K562 (cell line): ENCODE results near the gene CAPS. TPM values are rescaled to one million over a fixed set of nuclear protein-coding genes. Genes with fewer than 3 reads are reported as not detected.
A peak's percentile ranks its signal among the peaks of the same experiment; 100 is the strongest.

ENCODE experiments used
- ATAC-seq: fragments of 200-7000 bp; cut with Tn5 transposase; 3 replicates; pipeline ENCODE4 v1.9.1; 2020; ENCODE audit warnings: moderate library complexity
- BruUV-seq: library from RNA; stranded (reverse); fragments of 400-500 nt; replicated peaks from 2 replicates; lab custom pipeline; 2021; lab: Mats Ljungman, UMichigan
- CTCF ChIA-PET: fragments of 300-600 bp; formaldehyde crosslinking; extraction: SDS; loops from one replicate; lab custom pipeline; 2021; ENCODE audit warnings: low intra/inter-chr PET ratio; lab: Yijun Ruan, JAX
- POLR2A ChIA-PET: fragments of 300-600, 350-650 bp; sonication (Branson Sonifier 250); formaldehyde crosslinking; extraction: SDS; loops from one replicate; lab custom pipeline; 2021; ENCODE audit warnings: antibody characterized with exemption, inconsistent platforms; lab: Yijun Ruan, JAX
- DNase-seq, 4 experiments: peaks; one replicate each; pipeline versions ENCODE4 v3.0.0 to v3.0.0-alpha.2; 2011 to 2018; ENCODE audit warnings: low spot score in 3 of 4, mixed read lengths in 3 of 4; ENCODE audit errors: extremely low read depth in 1 of 4
- FAIRE-seq: peaks from 2 replicates; lab custom pipeline; 2011; peaks lifted over from hg19 to GRCh38; lab: Jason Lieb, UNC
- H2AFZ ChIP-seq: 2 replicates; pipeline ENCODE4 v1.6.0; 2011; ENCODE audit warnings: low read depth, low read length, control low read depth, inconsistent platforms
- H3K27ac ChIP-seq: fragments of 200-600 bp; 3 replicates; pipeline ENCODE4 v1.8.0; 2011; ENCODE audit warnings: low read depth, mild to moderate bottlenecking, control low read depth, inconsistent platforms, low read length, moderate library complexity, mixed read lengths; ENCODE audit errors: extremely low read depth
- H3K27me3 ChIP-seq, 2 experiments: fragments of 300-600 bp in 1 of 2; 2 replicates in 1 of 2; 3 replicates in 1 of 2; pipeline versions ENCODE4 v1.6.0 to v1.8.0; 2011; ENCODE audit warnings: inconsistent platforms in 2 of 2, low read length in 2 of 2, mild to moderate bottlenecking in 1 of 2, mixed read lengths in 1 of 2, moderate library complexity in 1 of 2; ENCODE audit not compliant: control insufficient read depth in 2 of 2, insufficient read depth in 2 of 2
- H3K36me3 ChIP-seq: fragments of 300-600 bp; 3 replicates; pipeline ENCODE4 v1.8.0; 2011; ENCODE audit warnings: mild to moderate bottlenecking, low read length, inconsistent platforms; ENCODE audit not compliant: control insufficient read depth, insufficient read depth
- H3K4me1 ChIP-seq, 2 experiments: fragments of 200-600 bp in 1 of 2; replicated peaks in 1 of 2; 2 replicates in 1 of 2; 3 replicates in 1 of 2; pipeline versions ENCODE4 v1.5.1 to v1.8.0; 2011; ENCODE audit warnings: inconsistent platforms in 2 of 2, low read length in 2 of 2, mild to moderate bottlenecking in 1 of 2, mixed read lengths in 1 of 2, moderate library complexity in 1 of 2; ENCODE audit not compliant: control insufficient read depth in 2 of 2, insufficient read depth in 2 of 2
- H3K4me2 ChIP-seq: 2 replicates; pipeline ENCODE4 v1.6.1; 2011; ENCODE audit warnings: low read length, control low read depth, inconsistent platforms, mixed read lengths; ENCODE audit not compliant: insufficient read depth
- H3K4me3 ChIP-seq: fragments of 200-600 bp; sonication (generic), shearing (Covaris generic); 2 replicates; pipeline ENCODE4 v1.5.1; 2016; ENCODE audit warnings: control low read depth, inconsistent platforms
- H3K79me2 ChIP-seq: fragments of 200-600 bp; 3 replicates; pipeline ENCODE4 v1.8.0; 2011; ENCODE audit warnings: low read length, inconsistent platforms; ENCODE audit not compliant: control insufficient read depth, insufficient read depth
- H3K9ac ChIP-seq, 2 experiments: 2 replicates each; pipeline versions ENCODE4 v1.6.0 to v1.6.1; 2011; ENCODE audit warnings: low read depth in 2 of 2, low read length in 2 of 2, control low read depth in 1 of 2, inconsistent platforms in 1 of 2, mild to moderate bottlenecking in 1 of 2, mixed read lengths in 1 of 2; ENCODE audit not compliant: insufficient read depth in 1 of 2
- H3K9me1 ChIP-seq: one replicate; pipeline ENCODE4 v1.6.0; 2011; ENCODE audit warnings: inconsistent platforms, mild to moderate bottlenecking, low read length, moderate library complexity; ENCODE audit not compliant: control insufficient read depth, insufficient read depth
- H3K9me3 ChIP-seq: replicated peaks from 2 replicates; pipeline ENCODE4 v1.5.1; 2011; ENCODE audit warnings: low read depth, low read length, inconsistent platforms; ENCODE audit not compliant: control insufficient read depth, insufficient read depth
- H4K20me1 ChIP-seq: replicated peaks from 2 replicates; pipeline ENCODE4 v1.6.1; 2011; ENCODE audit warnings: low read length, inconsistent platforms, mixed read lengths; ENCODE audit not compliant: control insufficient read depth, insufficient read depth
- CC2D1A ChIP-seq: fragments of 450-650 bp; IDR thresholded peaks from 2 replicates; pipeline ENCODE4 v1.6.1; 2017; ENCODE audit warnings: mild to moderate bottlenecking
- CTBP1 ChIP-seq: fragments of 450-650 bp; IDR thresholded peaks from 2 replicates; pipeline ENCODE4 v1.6.1; 2016; ENCODE audit warnings: borderline replicate concordance
- FOXA1 ChIP-seq: fragments of 450-650 bp; IDR thresholded peaks from 2 replicates; pipeline ENCODE4 v1.6.1; 2016; ENCODE audit warnings: mild to moderate bottlenecking, borderline replicate concordance
- GTF2E2 ChIP-seq: fragments of 200-800 bp; sonication (Bioruptor generic); IDR thresholded peaks from 2 replicates; pipeline ENCODE4 v1.6.1; 2016; ENCODE audit warnings: missing genetic modification characterization, missing compliant biosample characterization
- HMGN3 ChIP-seq: IDR thresholded peaks from 2 replicates; pipeline ENCODE4 v1.6.1; 2011; ENCODE audit warnings: borderline replicate concordance, low read depth, mild to moderate bottlenecking, mixed read lengths, low read length; ENCODE audit not compliant: insufficient read length; ENCODE audit errors: extremely low read depth
- MYNN ChIP-seq, 2 experiments: sonication (generic); formaldehyde crosslinking in 1 of 2; IDR thresholded peaks; 2 replicates each; pipeline versions ENCODE4 v1.5.0 to v1.6.1; 2016 to 2020; ENCODE audit warnings: antibody characterized with exemption in 1 of 2, missing genetic modification reagents in 1 of 2
- POLR2G ChIP-seq: fragments of 200-400 bp; formaldehyde crosslinking; IDR thresholded peaks from 2 replicates; pipeline ENCODE4 v1.6.1; 2017; ENCODE audit warnings: low read depth, mild to moderate bottlenecking, antibody characterized with exemption, low read length, moderate library complexity
- STAG1 ChIP-seq: sonication (generic); formaldehyde crosslinking; IDR thresholded peaks from 2 replicates; pipeline ENCODE4 v1.5.0; 2020; ENCODE audit warnings: missing genetic modification reagents, borderline replicate concordance
- TAF7 ChIP-seq: fragments of 450-650 bp; IDR thresholded peaks from 2 replicates; pipeline ENCODE4 v1.6.1; 2016; ENCODE audit warnings: missing genetic modification characterization, missing compliant biosample characterization
- ZNF263 ChIP-seq: sonication (generic); formaldehyde crosslinking; IDR thresholded peaks from 2 replicates; pipeline ENCODE4 v1.8.0; 2022; ENCODE audit warnings: mild to moderate bottlenecking, missing genetic modification reagents, borderline replicate concordance
- WGBS: fragments of 100-300 bp; shearing (Covaris generic); methylation state at CpG from one replicate; pipeline ENCODE4 v1.1.6; 2016; ENCODE audit warnings: low coverage, mixed read lengths; ENCODE audit not compliant: insufficient coverage; ENCODE audit errors: missing lambda C conversion rate; 5-methylcytosine and 5-hydroxymethylcytosine counted together
- in situ Hi-C: fragments of 300-500 bp; cut with MboI; formaldehyde crosslinking; loops from 4 replicates; pipeline ENCODE4 v1.15.0; 2018; ENCODE audit warnings: inconsistent platforms, mixed read lengths
- intact Hi-C: fragments of 100-400 bp; cut with micrococcal nuclease; formaldehyde crosslinking; loops from 2 replicates; pipeline ENCODE4 v1.14.2; 2022
- polyA plus RNA-seq, 8 experiments: library from polyadenylated mRNA; depleted of rRNA in 4 of 8; stranded (reverse) in 5 of 8; unstranded in 3 of 8; fragments of >200 nt; fragmentation: Nextera tagmentation in 2 of 8; fragmentation: Illumina TruSeq in 1 of 8; extraction: Ambion mirVana in 2 of 8; extraction: Trizol in 1 of 8; gene quantifications; 2 replicates each; pipeline versions ENCODE4 v1.2.1 to v1.2.3, GENCODE V29; 2011 to 2014; ENCODE audit warnings: inconsistent platforms in 1 of 8, missing spikeins in 1 of 8
- total RNA-seq, 7 experiments: library from RNA; depleted of rRNA in 6 of 7; stranded (reverse); fragments of >200 nt in 6 of 7; fragmentation: Illumina TruSeq in 2 of 7; extraction: Trizol in 2 of 7; gene quantifications; 2 replicates each; pipeline versions ENCODE4 v1.2.1 to v1.2.3, GENCODE V29; 2011 to 2021; ENCODE audit warnings: low replicate concordance in 1 of 7
- TF ChIP-seq, protein P1 (sequence below), 2 experiments: fragments of 150-350 bp in 1 of 2; IDR thresholded peaks; 2 replicates each; pipeline ENCODE4 v1.6.1; 2012 to 2016; ENCODE audit warnings: low read depth in 2 of 2, low read length in 2 of 2, mild to moderate bottlenecking in 1 of 2, moderate library complexity in 1 of 2
- TF ChIP-seq, protein P2 (sequence below): IDR thresholded peaks from 2 replicates; pipeline ENCODE4 v1.6.1; 2011; ENCODE audit warnings: borderline replicate concordance, low read depth, mild to moderate bottlenecking, moderate library complexity, low read length; ENCODE audit not compliant: insufficient read depth, poor library complexity, severe bottlenecking

The CAPS gene
- total and polyA plus RNA-seq, 9 of the 15 experiments (the other 6 are each of a cell fraction or from before 2014, with no cell fraction given), result 0.15 to 4.0 (median 0.91) TPM

GRCh38 chr19:5891938-5892771 lies 21.9 kb upstream of the CAPS start:
- no peaks in the 10 kb centered on the region for H3K27me3 ChIP-seq
- ChIA-PET POLR2A (interaction anchor here (4.2 kb wide), 1 partner anchor 12 kb away, joined by 28 read pairs; the partner anchor contains the start of genes NDUFA11 and VMAC), CTCF (interaction anchor here (0.8 to 3.9 kb wide), 5 partner anchors 82 to 119 kb away, joined by 3 to 48 read pairs (median 5); partner anchors contain the start of gene NRTN)
- no peaks in the 10 kb centered on the region for H3K79me2 ChIP-seq
- H3K4me3 ChIP-seq, result no peak overlapping the region
- 0 out of 4 replicates have a peak overlapping the region, but pooled peaks of 1 of the 2 experiments have one; percentile 33 for H3K9ac ChIP-seq
- intact Hi-C loops (loop anchor here (1.0 kb wide), 1 partner anchor 88 kb away; no protein-coding TSS in a partner anchor), in situ Hi-C loops (loop anchor here (5.0 kb wide), 1 partner anchor 90 kb away; no protein-coding TSS in a partner anchor)
- no peak overlapping the region for H2AFZ ChIP-seq
- BruUV-seq, result no TSS peak
- peaks cover 5% of the 10 kb centered on the region for H3K9me1 ChIP-seq
- WGBS, result 32% methylated on average over 32 of the region's 48 CpGs
- H3K9me3 ChIP-seq, result no peaks in the 10 kb centered on the region
- peaks cover 25% of the 10 kb centered on the region for H4K20me1 ChIP-seq
- peaks cover 23% of the 10 kb centered on the region; the same call in 1 of the 3 replicates for H3K36me3 ChIP-seq
- peaks cover 16 to 63% of the 10 kb centered on the region in 2 experiments for H3K4me1 ChIP-seq
- DNase-seq (peak; percentile 60 to 69 (median 64)), FAIRE-seq (no peak), ATAC-seq (peak; percentile 74)
- H3K27ac ChIP-seq, result no peak overlapping the region
- no peak overlapping the region for H3K4me2 ChIP-seq
- TF ChIP-seq GTF2E2, result no peak
- TF ChIP-seq STAG1, result no peak; the same call in 1 of the 2 replicates
- 0 out of 2 replicates have a peak, but pooled peaks have one; percentile 28 for TF ChIP-seq CC2D1A
- TF ChIP-seq TAF7 (tag), result no peak
- TF ChIP-seq CTBP1, result peak; percentile 61; the same call in 1 of the 2 replicates
- peak; percentile 83 for TF ChIP-seq POLR2G
- TF ChIP-seq ZNF263 (CRISPR knock-in tag), result peak; percentile 76; the same call in 1 of the 2 replicates
- peak; percentile 42 for TF ChIP-seq HMGN3
- no peak for TF ChIP-seq FOXA1
- TF ChIP-seq, protein P1, sequence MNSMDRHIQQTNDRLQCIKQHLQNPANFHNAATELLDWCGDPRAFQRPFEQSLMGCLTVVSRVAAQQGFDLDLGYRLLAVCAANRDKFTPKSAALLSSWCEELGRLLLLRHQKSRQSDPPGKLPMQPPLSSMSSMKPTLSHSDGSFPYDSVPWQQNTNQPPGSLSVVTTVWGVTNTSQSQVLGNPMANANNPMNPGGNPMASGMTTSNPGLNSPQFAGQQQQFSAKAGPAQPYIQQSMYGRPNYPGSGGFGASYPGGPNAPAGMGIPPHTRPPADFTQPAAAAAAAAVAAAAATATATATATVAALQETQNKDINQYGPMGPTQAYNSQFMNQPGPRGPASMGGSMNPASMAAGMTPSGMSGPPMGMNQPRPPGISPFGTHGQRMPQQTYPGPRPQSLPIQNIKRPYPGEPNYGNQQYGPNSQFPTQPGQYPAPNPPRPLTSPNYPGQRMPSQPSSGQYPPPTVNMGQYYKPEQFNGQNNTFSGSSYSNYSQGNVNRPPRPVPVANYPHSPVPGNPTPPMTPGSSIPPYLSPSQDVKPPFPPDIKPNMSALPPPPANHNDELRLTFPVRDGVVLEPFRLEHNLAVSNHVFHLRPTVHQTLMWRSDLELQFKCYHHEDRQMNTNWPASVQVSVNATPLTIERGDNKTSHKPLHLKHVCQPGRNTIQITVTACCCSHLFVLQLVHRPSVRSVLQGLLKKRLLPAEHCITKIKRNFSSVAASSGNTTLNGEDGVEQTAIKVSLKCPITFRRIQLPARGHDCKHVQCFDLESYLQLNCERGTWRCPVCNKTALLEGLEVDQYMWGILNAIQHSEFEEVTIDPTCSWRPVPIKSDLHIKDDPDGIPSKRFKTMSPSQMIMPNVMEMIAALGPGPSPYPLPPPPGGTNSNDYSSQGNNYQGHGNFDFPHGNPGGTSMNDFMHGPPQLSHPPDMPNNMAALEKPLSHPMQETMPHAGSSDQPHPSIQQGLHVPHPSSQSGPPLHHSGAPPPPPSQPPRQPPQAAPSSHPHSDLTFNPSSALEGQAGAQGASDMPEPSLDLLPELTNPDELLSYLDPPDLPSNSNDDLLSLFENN (IDR thresholded peaks at IDR 0.05; ENCODE audit: low read depth in 2 of 2, low read length in 2 of 2), result no peak
- TF ChIP-seq MYNN (IDR thresholded peaks at IDR 0.05), result peak; percentile 84; the same call in 1 of the 2 replicates
- no peak for TF ChIP-seq MYNN (CRISPR knock-in tag; IDR thresholded peaks at IDR 0.05)
- TF ChIP-seq, protein P2, sequence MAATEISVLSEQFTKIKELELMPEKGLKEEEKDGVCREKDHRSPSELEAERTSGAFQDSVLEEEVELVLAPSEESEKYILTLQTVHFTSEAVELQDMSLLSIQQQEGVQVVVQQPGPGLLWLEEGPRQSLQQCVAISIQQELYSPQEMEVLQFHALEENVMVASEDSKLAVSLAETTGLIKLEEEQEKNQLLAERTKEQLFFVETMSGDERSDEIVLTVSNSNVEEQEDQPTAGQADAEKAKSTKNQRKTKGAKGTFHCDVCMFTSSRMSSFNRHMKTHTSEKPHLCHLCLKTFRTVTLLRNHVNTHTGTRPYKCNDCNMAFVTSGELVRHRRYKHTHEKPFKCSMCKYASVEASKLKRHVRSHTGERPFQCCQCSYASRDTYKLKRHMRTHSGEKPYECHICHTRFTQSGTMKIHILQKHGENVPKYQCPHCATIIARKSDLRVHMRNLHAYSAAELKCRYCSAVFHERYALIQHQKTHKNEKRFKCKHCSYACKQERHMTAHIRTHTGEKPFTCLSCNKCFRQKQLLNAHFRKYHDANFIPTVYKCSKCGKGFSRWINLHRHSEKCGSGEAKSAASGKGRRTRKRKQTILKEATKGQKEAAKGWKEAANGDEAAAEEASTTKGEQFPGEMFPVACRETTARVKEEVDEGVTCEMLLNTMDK, result peak; percentile 59
